SW480 (cell line): Measurements from ENCODE around the gene IER3.
"Not testable (repeated sequence)": the region's sequence is repeated elsewhere in the genome, so short reads cannot be mapped to it uniquely, and the experiment has no call there.

Experiments used
- DNase-seq: peaks from one replicate; pipeline ENCODE4 v3.0.0-alpha.2; 2016; ENCODE audit warnings: low spot score

Gene IER3

DNA sequence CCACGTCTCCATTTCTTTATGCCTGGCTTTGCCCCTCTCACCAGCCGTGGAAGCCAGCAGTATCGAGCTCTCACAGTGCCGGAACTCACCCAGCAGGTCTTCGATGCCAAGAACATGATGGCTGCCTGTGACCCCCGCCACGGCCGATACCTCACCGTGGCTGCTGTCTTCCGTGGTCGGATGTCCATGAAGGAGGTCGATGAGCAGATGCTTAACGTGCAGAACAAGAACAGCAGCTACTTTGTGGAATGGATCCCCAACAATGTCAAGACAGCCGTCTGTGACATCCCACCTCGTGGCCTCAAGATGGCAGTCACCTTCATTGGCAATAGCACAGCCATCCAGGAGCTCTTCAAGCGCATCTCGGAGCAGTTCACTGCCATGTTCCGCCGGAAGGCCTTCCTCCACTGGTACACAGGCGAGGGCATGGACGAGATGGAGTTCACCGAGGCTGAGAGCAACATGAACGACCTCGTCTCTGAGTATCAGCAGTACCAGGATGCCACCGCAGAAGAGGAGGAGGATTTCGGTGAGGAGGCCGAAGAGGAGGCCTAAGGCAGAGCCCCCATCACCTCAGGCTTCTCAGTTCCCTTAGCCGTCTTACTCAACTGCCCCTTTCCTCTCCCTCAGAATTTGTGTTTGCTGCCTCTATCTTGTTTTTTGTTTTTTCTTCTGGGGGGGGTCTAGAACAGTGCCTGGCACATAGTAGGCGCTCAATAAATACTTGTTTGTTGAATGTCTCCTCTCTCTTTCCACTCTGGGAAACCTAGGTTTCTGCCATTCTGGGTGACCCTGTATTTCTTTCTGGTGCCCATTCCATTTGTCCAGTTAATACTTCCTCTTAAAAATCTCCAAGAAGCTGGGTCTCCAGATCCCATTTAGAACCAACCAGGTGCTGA lies 20.3 kb downstream of the IER3 start:
- DNase-seq, result not testable (repeated sequence)

DNA sequence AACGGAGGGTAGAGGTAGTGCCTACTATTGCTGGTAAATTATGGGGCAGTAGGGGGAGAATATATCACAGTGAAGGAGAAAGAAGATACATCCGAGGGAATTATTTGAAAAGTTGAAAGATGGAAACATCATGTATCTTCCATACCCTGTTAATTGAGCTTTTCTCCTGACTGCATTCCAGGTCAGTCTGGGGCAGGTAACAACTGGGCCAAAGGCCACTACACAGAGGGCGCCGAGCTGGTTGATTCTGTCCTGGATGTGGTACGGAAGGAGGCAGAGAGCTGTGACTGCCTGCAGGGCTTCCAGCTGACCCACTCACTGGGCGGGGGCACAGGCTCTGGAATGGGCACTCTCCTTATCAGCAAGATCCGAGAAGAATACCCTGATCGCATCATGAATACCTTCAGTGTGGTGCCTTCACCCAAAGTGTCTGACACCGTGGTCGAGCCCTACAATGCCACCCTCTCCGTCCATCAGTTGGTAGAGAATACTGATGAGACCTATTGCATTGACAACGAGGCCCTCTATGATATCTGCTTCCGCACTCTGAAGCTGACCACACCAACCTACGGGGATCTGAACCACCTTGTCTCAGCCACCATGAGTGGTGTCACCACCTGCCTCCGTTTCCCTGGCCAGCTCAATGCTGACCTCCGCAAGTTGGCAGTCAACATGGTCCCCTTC lies 21.0 kb downstream of the IER3 start:
- DNase-seq, result not testable (repeated sequence)

DNA sequence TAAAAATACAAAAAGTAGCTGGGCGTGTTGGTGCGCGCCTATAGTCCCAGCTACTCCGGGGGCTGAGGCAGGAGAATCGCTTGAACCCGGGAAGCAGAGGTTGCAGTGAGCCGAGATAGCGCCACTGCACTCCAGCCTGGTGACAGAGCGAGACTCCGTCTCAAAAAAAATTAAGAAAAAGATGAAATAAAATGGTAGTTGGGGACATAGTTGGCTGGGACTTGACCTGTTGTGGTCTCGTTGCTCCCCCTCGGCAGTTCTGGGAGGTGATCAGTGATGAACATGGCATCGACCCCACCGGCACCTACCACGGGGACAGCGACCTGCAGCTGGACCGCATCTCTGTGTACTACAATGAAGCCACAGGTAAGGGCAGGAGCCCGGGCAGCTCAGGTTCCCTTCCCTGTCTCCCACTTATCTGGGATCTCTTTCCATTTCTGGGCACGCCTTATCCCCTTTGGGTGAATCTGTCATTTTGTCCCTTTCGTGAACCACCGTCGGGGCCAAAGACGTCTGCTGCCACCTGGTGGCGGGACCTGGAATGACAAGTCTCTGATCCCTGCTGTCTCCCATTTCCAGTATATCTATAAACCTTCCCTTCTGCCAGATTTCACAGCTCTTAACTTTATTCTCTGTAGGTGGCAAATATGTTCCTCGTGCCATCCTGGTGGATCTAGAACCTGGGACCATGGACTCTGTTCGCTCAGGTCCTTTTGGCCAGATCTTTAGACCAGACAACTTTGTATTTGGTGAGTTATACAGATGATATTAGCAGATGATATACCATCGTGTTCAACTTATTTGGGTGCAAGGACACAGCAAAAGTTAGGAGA lies 21.9 kb downstream of the IER3 start:
- peak; percentile 73 for DNase-seq

GRCh38 chr6:30722025-30722279 lies 22.4 kb downstream of the IER3 start:
- DNase-seq, result not testable (repeated sequence)

DNA sequence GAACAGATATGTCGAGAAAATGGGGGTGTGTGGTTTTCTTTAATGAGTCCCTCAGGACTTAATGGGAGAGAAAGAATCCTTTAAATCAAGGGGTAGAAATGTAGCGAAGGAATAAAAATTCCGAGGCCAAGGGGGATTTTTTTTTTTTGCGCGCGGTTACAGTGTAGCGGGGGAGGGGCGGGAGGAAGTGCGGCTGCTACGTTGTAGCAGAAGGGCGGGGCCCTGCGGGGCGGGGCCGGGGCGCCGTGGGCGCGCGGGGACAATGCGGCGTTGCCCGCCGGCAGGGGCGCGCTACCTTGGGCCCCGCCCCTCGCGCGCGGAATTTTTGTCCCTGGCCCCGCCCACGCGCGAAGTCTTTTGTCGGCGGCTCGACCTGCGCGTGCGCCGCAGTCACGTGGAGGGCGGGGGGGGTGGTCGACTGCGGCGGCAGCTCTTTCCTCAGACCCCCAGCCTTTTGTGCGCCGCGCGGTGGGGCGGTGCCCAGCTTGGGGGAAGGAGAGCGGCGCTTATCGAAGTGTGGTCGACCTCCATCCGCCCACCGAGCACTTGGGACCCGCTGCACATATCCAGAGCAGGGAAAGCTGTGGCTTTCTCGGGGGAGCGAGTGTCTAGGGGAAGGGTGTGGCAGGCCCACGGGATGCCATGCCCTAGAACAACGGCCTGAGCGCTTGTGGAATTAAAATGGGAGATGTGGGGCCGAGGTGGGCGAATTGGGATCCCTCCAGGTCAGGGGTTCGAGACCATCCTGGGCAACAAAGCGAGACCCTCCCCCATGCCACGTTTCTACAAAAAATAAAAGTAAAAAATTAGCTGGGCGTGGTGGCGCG lies 22.9 kb downstream of the IER3 start:
- peak; percentile 79 for DNase-seq

GRCh38 chr6:30720738-30721197 lies 23.6 kb downstream of the IER3 start:
- DNase-seq, result peak; percentile 64

GRCh38 chr6:30719791-30720737 lies 24.3 kb downstream of the IER3 start, which contains the start of gene TUBB:
TSS of gene TUBB (plus strand) at chr6:30720352. CDS start at chr6:30720507, 155 bp downstream.
- peak; percentile 96 for DNase-seq

DNA sequence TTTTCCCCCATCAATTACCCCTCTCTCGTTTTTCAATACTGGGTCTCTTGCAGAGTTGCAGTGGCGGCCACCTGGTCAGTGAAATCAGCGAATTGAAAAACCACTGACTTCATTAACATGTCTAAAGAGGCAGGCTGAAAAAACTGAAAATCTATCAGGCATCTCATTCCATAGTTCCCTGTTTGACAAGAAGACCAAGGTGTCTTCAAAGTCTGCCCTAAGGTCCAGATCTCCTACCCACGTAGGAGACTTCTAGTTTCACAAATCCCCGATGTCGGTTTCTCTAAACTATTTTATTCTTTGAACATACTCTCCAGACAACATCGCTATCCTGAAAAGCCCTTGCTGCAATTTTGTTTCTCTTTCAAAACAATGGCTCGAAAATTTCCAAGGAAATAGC lies 25.0 kb downstream of the IER3 start:
- no peak for DNase-seq

DNA sequence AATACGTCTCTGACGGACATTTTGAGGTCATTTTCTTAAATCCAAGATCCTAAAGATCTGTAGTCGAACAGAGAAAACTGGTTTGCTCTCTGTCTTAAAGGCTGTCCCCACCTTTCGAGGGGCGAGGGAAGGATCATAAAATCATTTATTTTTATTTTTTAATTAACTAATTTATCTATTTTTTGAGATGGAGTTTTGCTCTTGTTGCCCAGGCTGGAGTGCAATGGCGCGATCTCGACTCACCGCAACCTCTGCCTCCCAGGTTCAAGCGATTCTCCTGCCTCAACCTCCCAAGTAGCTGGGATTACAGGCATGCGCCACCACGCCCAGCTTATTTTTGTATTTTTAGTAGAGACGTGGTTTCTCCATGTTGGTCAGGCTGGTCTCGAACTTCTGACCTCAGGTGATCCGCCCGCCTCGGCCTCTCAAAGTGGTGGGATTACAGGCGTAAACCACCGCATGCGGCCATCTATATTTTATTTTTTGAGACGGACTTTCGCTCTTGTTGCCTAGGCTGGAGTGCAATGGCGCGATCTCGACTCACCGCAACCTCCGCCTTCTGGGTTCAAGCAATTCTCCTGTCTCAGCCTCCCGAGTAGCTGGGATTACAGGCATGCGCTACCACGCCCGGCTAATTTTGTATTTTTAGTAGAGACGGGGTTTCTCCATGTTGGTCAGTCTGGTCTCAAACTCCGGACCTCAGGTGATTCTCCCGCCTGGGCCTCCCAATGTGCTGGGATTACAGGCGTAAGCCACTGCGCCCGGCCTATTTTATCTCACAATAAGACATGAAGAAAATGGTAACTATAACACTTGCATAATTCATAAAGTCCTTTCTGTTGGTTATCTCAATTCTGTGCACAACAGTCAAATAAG lies 26.3 kb downstream of the IER3 start:
- not testable (repeated sequence) for DNase-seq

DNA sequence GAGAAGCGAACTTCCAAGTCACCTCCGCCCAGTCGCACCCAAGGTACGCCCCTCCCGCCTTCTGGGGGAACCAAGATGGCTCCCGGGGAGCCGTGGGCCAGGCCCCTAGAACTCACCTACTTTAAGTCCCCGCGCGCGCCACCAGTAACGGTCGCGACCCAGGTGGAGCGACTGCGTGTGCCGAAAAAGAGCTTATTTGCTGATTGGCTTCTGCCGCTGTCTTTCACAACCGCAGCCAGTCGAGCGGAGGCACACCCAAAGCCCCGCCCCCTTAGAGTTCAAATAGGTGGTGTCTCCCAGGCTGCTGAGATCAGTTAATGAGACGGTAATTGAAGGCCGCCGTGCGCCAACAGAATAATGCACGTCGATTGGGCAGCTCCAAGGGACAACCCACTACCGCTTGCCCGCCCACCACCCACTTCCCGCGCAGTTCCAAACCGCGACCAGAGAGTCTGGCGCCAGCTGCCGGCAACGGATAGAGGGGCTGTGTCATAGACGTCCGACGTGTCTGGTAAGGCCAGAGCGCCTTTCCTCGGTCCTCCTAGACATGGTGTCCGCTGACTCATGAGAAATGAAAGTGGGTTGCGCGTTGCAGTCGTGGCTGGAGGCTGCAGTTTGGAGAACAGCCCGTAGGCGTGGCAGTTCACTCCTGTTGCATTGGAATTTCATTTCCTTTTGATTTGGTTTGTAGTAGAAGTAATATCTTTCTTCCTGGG lies 27.1 kb downstream of the IER3 start, which contains the start of gene MDC1:
Gene MDC1, minus strand, starts transcription at position 153 of the 716 bp plus-strand sequence. CDS start 2,106 bp downstream, outside the sequence.
- peak; percentile 99 for DNase-seq

DNA sequence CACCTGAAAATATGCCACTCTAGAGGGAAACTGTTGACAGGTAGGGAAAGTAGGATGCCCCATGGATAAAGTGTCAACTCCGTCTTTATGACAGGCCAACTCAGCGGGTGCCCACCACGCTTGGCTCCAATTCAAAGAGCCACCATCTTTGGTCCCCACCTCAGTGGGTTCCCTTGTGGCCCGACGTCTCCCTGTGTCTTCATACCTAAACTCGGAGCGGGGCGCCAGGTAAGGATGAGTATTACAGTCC lies 27.5 kb downstream of the IER3 start:
- no peak for DNase-seq

GRCh38 chr6:30714263-30714662 lies 30.1 kb downstream of the IER3 start:
- no peak for DNase-seq

GRCh38 chr6:30712441-30712945 lies 31.9 kb downstream of the IER3 start:
- no peak for DNase-seq

GRCh38 chr6:30711758-30712380 lies 32.5 kb downstream of the IER3 start:
- no peak for DNase-seq

GRCh38 chr6:30709101-30709868 lies 35.1 kb downstream of the IER3 start:
- DNase-seq, result no peak

DNA sequence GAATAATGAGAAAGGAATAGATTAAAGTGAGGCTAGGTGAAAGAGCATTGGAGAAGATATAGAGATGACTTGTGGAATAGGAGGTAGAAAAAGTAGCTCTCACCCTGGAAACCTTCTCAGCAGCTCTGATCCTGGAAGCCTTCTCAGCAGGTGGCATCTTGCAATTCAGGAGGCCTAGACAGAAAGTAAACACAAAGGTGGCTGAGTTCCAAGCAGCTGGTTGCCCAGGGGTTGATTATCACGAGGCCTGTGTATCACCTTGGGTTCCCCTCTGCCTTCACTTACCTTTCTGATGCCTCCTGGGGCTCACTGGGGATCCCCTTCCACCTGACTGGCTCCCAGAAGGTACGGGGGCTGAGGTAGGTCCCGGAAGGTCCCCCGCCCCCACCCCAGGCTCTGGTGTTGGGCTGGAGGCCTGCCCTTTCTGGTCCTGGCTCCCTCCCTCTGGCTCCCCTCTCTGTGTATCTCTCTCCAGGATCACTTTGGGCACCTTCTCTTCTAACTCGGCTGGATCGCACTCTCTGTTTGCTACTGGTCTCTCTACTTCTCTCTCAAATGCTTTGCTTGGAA lies 37.0 kb downstream of the IER3 start:
- no peak for DNase-seq

GRCh38 chr6:30705620-30706019 lies 38.7 kb downstream of the IER3 start:
- no peak for DNase-seq
